Activated CD8-positive, alpha-beta memory T cell treated with anti-CD3 and anti-CD28 coated beads, Interleukin-2, amount 10 ng/mL, durations not matched to agents 7 days and 5 days (primary cell): ENCODE results near the gene CTNNA3. TPM values are rescaled to one million over a fixed set of nuclear protein-coding genes. Genes with fewer than 3 reads are reported as not detected.

Experiments used
- ATAC-seq: fragments of 150-1000 bp; cut with Tn5 transposase; one replicate; pipeline ENCODE4 v1.10.0; 2021; ENCODE audit warnings: moderate library complexity
- CTCF ChIA-PET: fragments of 350-600 bp; sonication (Branson Sonifier 250); formaldehyde crosslinking; loops from one replicate; lab custom pipeline; 2021; ENCODE audit warnings: antibody characterized with exemption; lab: Charles Lee
- DNase-seq: peaks from one replicate; pipeline ENCODE4 v3.0.0-alpha.2; 2020
- H3K27ac Mint-ChIP-seq: one replicate; pipeline ENCODE4 v1.8.0; 2021; ENCODE audit warnings: mild to moderate bottlenecking, mixed read lengths
- H3K27me3 Mint-ChIP-seq: one replicate; pipeline ENCODE4 v1.8.0; 2021; ENCODE audit warnings: mixed read lengths
- H3K36me3 Mint-ChIP-seq: one replicate; pipeline ENCODE4 v1.8.0; 2021; ENCODE audit warnings: mild to moderate bottlenecking, mixed read lengths
- H3K4me1 Mint-ChIP-seq: one replicate; pipeline ENCODE4 v1.8.0; 2021; ENCODE audit warnings: mixed read lengths
- H3K4me3 Mint-ChIP-seq: one replicate; pipeline ENCODE4 v1.8.0; 2021; ENCODE audit warnings: mild to moderate bottlenecking, moderate library complexity, mixed read lengths
- H3K9me3 Mint-ChIP-seq: one replicate; pipeline ENCODE4 v1.8.0; 2022; ENCODE audit warnings: low read depth, mixed read lengths
- total RNA-seq, 2 experiments: library from RNA; stranded (reverse); gene quantifications; one replicate each; pipeline ENCODE4 v1.2.3, GENCODE V29; 2021

The CTNNA3 gene
- total RNA-seq, 2 experiments from 2014 or later: 0.61 TPM; not detected in 1

DNA sequence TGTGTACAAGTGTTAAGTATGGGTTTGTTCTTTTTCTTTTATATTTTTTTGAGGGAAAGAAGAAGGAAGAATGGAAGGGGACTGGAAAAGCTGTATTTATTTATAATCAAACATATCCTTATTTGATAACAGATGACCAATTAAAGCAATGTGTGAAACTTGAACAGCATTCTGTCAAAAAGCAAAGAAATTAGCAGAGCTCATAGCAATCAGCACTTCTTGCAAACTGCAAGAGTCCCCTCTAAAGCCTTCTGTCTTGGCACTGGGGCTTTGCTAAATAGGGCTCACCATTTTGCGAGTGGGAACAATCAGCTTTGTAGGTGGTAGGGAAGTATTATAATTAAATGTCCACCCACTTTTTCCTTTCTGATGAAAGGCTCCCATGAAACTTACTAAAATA is 935.1 kb downstream of the CTNNA3 start:
- no peak overlapping the region for H3K27ac Mint-ChIP-seq
- DNase-seq (no peak), ATAC-seq (no peak)
- no peak overlapping the region for H3K4me3 Mint-ChIP-seq
- H3K36me3 Mint-ChIP-seq: no peaks in the 10 kb centered on the region
- no peaks in the 10 kb centered on the region for H3K9me3 Mint-ChIP-seq
- CTCF ChIA-PET: no interaction called here
- no peaks in the 10 kb centered on the region for H3K27me3 Mint-ChIP-seq
- H3K4me1 Mint-ChIP-seq: no peaks in the 10 kb centered on the region

GRCh38 chr10:66755474-66755873 is 940.5 kb downstream of the CTNNA3 start:
- Mint-ChIP-seq H3K36me3 (no peaks in the 10 kb centered on the region), H3K27me3 (no peaks in the 10 kb centered on the region), H3K9me3 (peaks cover 3% of the 10 kb centered on the region), H3K4me1 (no peaks in the 10 kb centered on the region), H3K27ac (no peak overlapping the region), H3K4me3 (no peak overlapping the region)
- CTCF ChIA-PET: no interaction called here
- no peak for DNase-seq
- no peak for ATAC-seq

- no peak overlapping the region for H3K4me3 Mint-ChIP-seq
- peaks cover 5% of the 10 kb centered on the region for H3K9me3 Mint-ChIP-seq
- no peaks in the 10 kb centered on the region for H3K27me3 Mint-ChIP-seq
- CTCF ChIA-PET: no interaction called here
- no peak overlapping the region for H3K27ac Mint-ChIP-seq
- H3K36me3 Mint-ChIP-seq: no peaks in the 10 kb centered on the region
- no peaks in the 10 kb centered on the region for H3K4me1 Mint-ChIP-seq
- no peak for DNase-seq
- ATAC-seq: no peak
These were observed 943.3 kb downstream of the CTNNA3 start for GRCh38 chr10:66752714-66753113.

GRCh38 chr10:66748217-66748616 is 947.8 kb downstream of the CTNNA3 start:
- H3K27ac Mint-ChIP-seq: no peak overlapping the region
- DNase-seq: no peak
- peaks cover 5% of the 10 kb centered on the region for H3K9me3 Mint-ChIP-seq
- no peak overlapping the region for H3K4me3 Mint-ChIP-seq
- CTCF ChIA-PET: no interaction called here
- H3K4me1 Mint-ChIP-seq: no peaks in the 10 kb centered on the region
- H3K36me3 Mint-ChIP-seq: no peaks in the 10 kb centered on the region
- H3K27me3 Mint-ChIP-seq: no peaks in the 10 kb centered on the region
- ATAC-seq: no peak

GRCh38 chr10:66747451-66747850 is 948.5 kb downstream of the CTNNA3 start:
- Mint-ChIP-seq H3K27ac (no peak overlapping the region), H3K4me1 (no peaks in the 10 kb centered on the region), H3K27me3 (no peaks in the 10 kb centered on the region), H3K4me3 (no peak overlapping the region), H3K36me3 (no peaks in the 10 kb centered on the region), H3K9me3 (peaks cover 3% of the 10 kb centered on the region)
- DNase-seq (no peak), ATAC-seq (no peak)
- CTCF ChIA-PET: no interaction called here

GRCh38 chr10:66746711-66747110 is 949.3 kb downstream of the CTNNA3 start:
- no peak for ATAC-seq
- no peak overlapping the region for H3K27ac Mint-ChIP-seq
- no peaks in the 10 kb centered on the region for H3K36me3 Mint-ChIP-seq
- no peaks in the 10 kb centered on the region for H3K4me1 Mint-ChIP-seq
- peaks cover 3% of the 10 kb centered on the region for H3K9me3 Mint-ChIP-seq
- no peaks in the 10 kb centered on the region for H3K27me3 Mint-ChIP-seq
- no peak overlapping the region for H3K4me3 Mint-ChIP-seq
- CTCF ChIA-PET: no interaction called here
- DNase-seq: no peak

DNA sequence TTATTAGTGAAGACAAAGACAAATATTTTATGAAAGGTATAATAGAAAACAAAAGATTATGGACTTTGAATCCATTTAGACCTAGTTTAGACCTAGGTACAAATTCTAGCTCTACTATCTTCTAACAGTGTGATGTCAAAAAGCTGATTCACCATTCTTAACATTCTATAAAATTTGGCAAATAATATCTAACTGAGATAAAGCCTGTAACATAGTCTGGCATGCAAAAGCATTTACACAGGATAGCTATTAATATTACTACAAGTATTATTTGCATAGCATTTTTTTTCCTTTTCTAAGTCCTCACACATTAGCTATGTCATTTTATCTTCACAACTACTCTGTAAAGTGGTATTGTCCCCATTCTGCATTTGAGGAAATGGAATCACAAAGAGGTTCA is 949.7 kb downstream of the CTNNA3 start:
- Mint-ChIP-seq H3K27ac (no peak overlapping the region), H3K9me3 (peaks cover 3% of the 10 kb centered on the region), H3K36me3 (no peaks in the 10 kb centered on the region), H3K27me3 (no peaks in the 10 kb centered on the region), H3K4me3 (no peak overlapping the region), H3K4me1 (no peaks in the 10 kb centered on the region)
- no peak for DNase-seq
- no peak for ATAC-seq
- CTCF ChIA-PET: no interaction called here

DNA sequence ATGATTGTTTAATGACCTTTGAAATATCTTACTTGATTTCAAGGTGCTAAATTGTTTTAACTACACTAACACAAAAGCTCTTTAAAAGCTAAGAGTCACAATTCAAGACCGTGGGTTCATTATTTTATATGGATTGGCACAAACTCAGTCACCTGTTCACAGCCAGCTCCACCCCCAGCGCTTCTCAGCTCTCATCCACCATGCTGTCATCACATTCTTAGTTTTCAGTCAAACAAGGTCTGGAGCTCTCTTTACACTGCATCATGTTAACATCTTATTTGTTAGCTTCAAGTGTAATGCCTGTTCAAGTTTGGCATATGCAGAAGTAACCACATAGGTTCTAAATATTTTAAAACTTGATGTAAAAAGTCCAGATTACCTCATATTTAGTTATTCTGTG is 951.1 kb downstream of the CTNNA3 start:
- no peaks in the 10 kb centered on the region for H3K4me1 Mint-ChIP-seq
- no peaks in the 10 kb centered on the region for H3K36me3 Mint-ChIP-seq
- no peak for ATAC-seq
- peaks cover 5% of the 10 kb centered on the region for H3K9me3 Mint-ChIP-seq
- H3K4me3 Mint-ChIP-seq: no peak overlapping the region
- CTCF ChIA-PET: no interaction called here
- no peaks in the 10 kb centered on the region for H3K27me3 Mint-ChIP-seq
- H3K27ac Mint-ChIP-seq: no peak overlapping the region
- DNase-seq: no peak

GRCh38 chr10:66737241-66737640 is 958.8 kb downstream of the CTNNA3 start:
- CTCF ChIA-PET: no interaction called here
- Mint-ChIP-seq H3K27me3 (no peaks in the 10 kb centered on the region), H3K4me1 (no peaks in the 10 kb centered on the region), H3K4me3 (no peak overlapping the region), H3K9me3 (peaks cover 8% of the 10 kb centered on the region), H3K27ac (no peak overlapping the region), H3K36me3 (no peaks in the 10 kb centered on the region)
- DNase-seq (no peak), ATAC-seq (no peak)

- CTCF ChIA-PET: no interaction called here
- Mint-ChIP-seq H3K4me3 (no peak overlapping the region), H3K27ac (no peak overlapping the region), H3K9me3 (no peaks in the 10 kb centered on the region), H3K27me3 (no peaks in the 10 kb centered on the region), H3K36me3 (no peaks in the 10 kb centered on the region), H3K4me1 (no peaks in the 10 kb centered on the region)
- no peak for DNase-seq
- no peak for ATAC-seq
These were observed 972.2 kb downstream of the CTNNA3 start for GRCh38 chr10:66723608-66724400.

DNA sequence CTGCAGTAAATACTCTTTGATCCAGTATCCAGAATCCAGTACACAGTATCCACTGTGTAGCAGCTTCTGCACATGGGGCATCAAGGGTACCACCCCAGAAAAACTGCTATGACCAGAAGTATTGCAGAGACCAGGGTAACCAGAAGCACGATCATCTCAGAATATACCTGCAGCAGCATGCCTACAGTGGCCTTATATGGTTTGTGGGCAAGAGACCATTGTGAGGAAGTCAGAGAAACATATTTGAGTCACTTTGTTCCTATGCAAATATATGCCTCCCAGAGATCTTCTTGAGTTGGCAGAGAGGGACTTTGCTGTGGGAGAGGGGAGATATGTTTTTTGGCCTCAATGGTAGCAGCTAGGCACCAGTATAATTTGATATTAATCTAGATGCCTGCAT is 976.5 kb downstream of the CTNNA3 start:
- CTCF ChIA-PET: no interaction called here
- Mint-ChIP-seq H3K4me3 (no peak overlapping the region), H3K4me1 (no peaks in the 10 kb centered on the region), H3K27me3 (no peaks in the 10 kb centered on the region), H3K9me3 (no peaks in the 10 kb centered on the region), H3K36me3 (no peaks in the 10 kb centered on the region), H3K27ac (no peak overlapping the region)
- ATAC-seq (no peak), DNase-seq (no peak)

- Mint-ChIP-seq H3K27ac (no peak overlapping the region), H3K27me3 (no peaks in the 10 kb centered on the region), H3K4me3 (no peak overlapping the region), H3K36me3 (no peaks in the 10 kb centered on the region), H3K9me3 (no peaks in the 10 kb centered on the region), H3K4me1 (no peaks in the 10 kb centered on the region)
- ATAC-seq (no peak), DNase-seq (no peak)
- CTCF ChIA-PET: no interaction called here
These were observed 978.6 kb downstream of the CTNNA3 start for GRCh38 chr10:66717231-66717981.

- Mint-ChIP-seq H3K36me3 (no peaks in the 10 kb centered on the region), H3K9me3 (no peaks in the 10 kb centered on the region), H3K4me3 (no peak overlapping the region), H3K4me1 (no peaks in the 10 kb centered on the region), H3K27me3 (no peaks in the 10 kb centered on the region), H3K27ac (no peak overlapping the region)
- DNase-seq (no peak), ATAC-seq (no peak)
- CTCF ChIA-PET: no interaction called here
These were observed 981.3 kb downstream of the CTNNA3 start for GRCh38 chr10:66714741-66715140.

GRCh38 chr10:66713387-66713786 is 982.6 kb downstream of the CTNNA3 start:
- CTCF ChIA-PET: no interaction called here
- Mint-ChIP-seq H3K9me3 (no peaks in the 10 kb centered on the region), H3K4me1 (no peaks in the 10 kb centered on the region), H3K4me3 (no peak overlapping the region), H3K27me3 (no peaks in the 10 kb centered on the region), H3K36me3 (no peaks in the 10 kb centered on the region), H3K27ac (no peak overlapping the region)
- no peak for DNase-seq
- ATAC-seq: no peak
